ENCODE results near the gene WIPI1. TPM values are rescaled to one million over a fixed set of nuclear protein-coding genes. Genes with fewer than 3 reads are reported as not detected.

The WIPI1 gene
- total RNA-seq, 4 donors from 2014 or later = 27.0 to 59.4 (median 43.5) TPM

- H3K36me3 ChIP-seq = peaks cover 59 to 86% (median 79%) of the 10 kb centered on the region in 4 donors
- TF ChIP-seq CTCF (IDR thresholded peaks at IDR 0.05) (no peak), POLR2A (IDR thresholded peaks at IDR 0.05; ENCODE audit: low read depth) (no peak), EP300 (IDR thresholded peaks at IDR 0.05) (no peak), POLR2AphosphoS5 (IDR thresholded peaks at IDR 0.05) (no peak)
- intact Hi-C loops (cut with DNase I) = loop anchor here (10.0 kb wide), 1 partner anchor 168 kb away; no protein-coding TSS in a partner anchor
- H3K27ac ChIP-seq (replicated peaks in 1 of 4) = no peak overlapping the region
- H3K27me3 ChIP-seq = no peaks in the 10 kb centered on the region
- H3K4me3 ChIP-seq = no peak overlapping the region
- 95% methylated on average over 9 of the region's 9 CpGs for WGBS
- peaks cover 17 to 19% (median 19%) of the 10 kb centered on the region in 4 donors for H3K4me1 ChIP-seq
- DNase-seq (ENCODE audit: extremely low spot score) = no peak
- no peaks in the 10 kb centered on the region for H3K9me3 ChIP-seq
Measured at GRCh38 chr17:68433211-68433610, 24.1 kb downstream of the WIPI1 start.

- intact Hi-C loops (cut with DNase I) = loop anchor here (10.0 kb wide), 1 partner anchor 167 kb away; no protein-coding TSS in a partner anchor
- no peaks in the 10 kb centered on the region for H3K9me3 ChIP-seq
- peaks cover 67 to 93% (median 87%) of the 10 kb centered on the region in 4 donors for H3K36me3 ChIP-seq
- no peak overlapping the region for H3K27ac ChIP-seq (replicated peaks in 1 of 4)
- TF ChIP-seq EP300 (IDR thresholded peaks at IDR 0.05) (no peak), POLR2A (IDR thresholded peaks at IDR 0.05; ENCODE audit: low read depth) (no peak), POLR2AphosphoS5 (IDR thresholded peaks at IDR 0.05) (no peak), CTCF (IDR thresholded peaks at IDR 0.05) (no peak)
- H3K4me3 ChIP-seq = no peak overlapping the region
- DNase-seq (ENCODE audit: extremely low spot score) = no peak
- WGBS = 94% methylated on average over 14 of the region's 14 CpGs
- H3K4me1 ChIP-seq = peaks cover 10 to 15% (median 13%) of the 10 kb centered on the region in 4 donors
- no peaks in the 10 kb centered on the region for H3K27me3 ChIP-seq
Measured at GRCh38 chr17:68432086-68432864, 25.0 kb downstream of the WIPI1 start.

GRCh38 chr17:68431661-68432071 lies 25.6 kb downstream of the WIPI1 start:
- no peak for DNase-seq (ENCODE audit: extremely low spot score)
- Histone ChIP-seq H3K36me3 (peaks cover 73 to 99% (median 92%) of the 10 kb centered on the region in 4 donors), H3K27ac (replicated peaks in 1 of 4) (no peak overlapping the region), H3K9me3 (no peaks in the 10 kb centered on the region), H3K4me3 (no peak overlapping the region), H3K27me3 (no peaks in the 10 kb centered on the region), H3K4me1 (peaks cover 6 to 11% (median 8%) of the 10 kb centered on the region in 4 donors)
- intact Hi-C loops (cut with DNase I) = loop anchor here (10.0 kb wide), 1 partner anchor 167 kb away; no protein-coding TSS in a partner anchor
- 66% methylated on average over 15 of the region's 15 CpGs for WGBS
- no peak for TF ChIP-seq CTCF (IDR thresholded peaks at IDR 0.05)
- TF ChIP-seq POLR2A (IDR thresholded peaks at IDR 0.05; ENCODE audit: low read depth) = no peak
- no peak for TF ChIP-seq EP300 (IDR thresholded peaks at IDR 0.05)
- no peak for TF ChIP-seq POLR2AphosphoS5 (IDR thresholded peaks at IDR 0.05)

- TF ChIP-seq CTCF (IDR thresholded peaks at IDR 0.05) (no peak), POLR2AphosphoS5 (IDR thresholded peaks at IDR 0.05) (no peak), POLR2A (IDR thresholded peaks at IDR 0.05; ENCODE audit: low read depth) (no peak), EP300 (IDR thresholded peaks at IDR 0.05) (no peak)
- no peaks in the 10 kb centered on the region for H3K27me3 ChIP-seq
- intact Hi-C loops (cut with DNase I) = loop anchor here (10.0 kb wide), 1 partner anchor 166 kb away; no protein-coding TSS in a partner anchor
- no peak overlapping the region for H3K27ac ChIP-seq (replicated peaks in 1 of 4)
- 93% methylated on average over 12 of the region's 13 CpGs for WGBS
- no peak overlapping the region for H3K4me3 ChIP-seq
- DNase-seq (ENCODE audit: extremely low spot score) = no peak
- H3K4me1 ChIP-seq = peaks cover under 1 to 6% (median 5%) of the 10 kb centered on the region in 4 donors
- H3K9me3 ChIP-seq = no peaks in the 10 kb centered on the region
- peaks cover 78 to 100% (median 97%) of the 10 kb centered on the region in 4 donors for H3K36me3 ChIP-seq
Measured at GRCh38 chr17:68431045-68431608, 26.2 kb downstream of the WIPI1 start.
